GM23248 (cell line): ENCODE measurements around the gene APEH.

Experiments
- EZH2 ChIP-seq: fragments of 200-600 bp; sonication (generic); IDR thresholded peaks from 2 replicates; pipeline ENCODE4 v1.6.1; 2018; ENCODE audit warnings: antibody characterized with exemption, mild to moderate bottlenecking; ENCODE audit not compliant: insufficient read depth, poor library complexity, severe bottlenecking
- EZH2phosphoT487 ChIP-seq: fragments of 200-600 bp; sonication (generic); IDR thresholded peaks from 2 replicates; pipeline ENCODE4 v1.6.1; 2018; ENCODE audit warnings: antibody characterized with exemption, moderate library complexity, mild to moderate bottlenecking, low read depth; ENCODE audit not compliant: insufficient read depth

DNA sequence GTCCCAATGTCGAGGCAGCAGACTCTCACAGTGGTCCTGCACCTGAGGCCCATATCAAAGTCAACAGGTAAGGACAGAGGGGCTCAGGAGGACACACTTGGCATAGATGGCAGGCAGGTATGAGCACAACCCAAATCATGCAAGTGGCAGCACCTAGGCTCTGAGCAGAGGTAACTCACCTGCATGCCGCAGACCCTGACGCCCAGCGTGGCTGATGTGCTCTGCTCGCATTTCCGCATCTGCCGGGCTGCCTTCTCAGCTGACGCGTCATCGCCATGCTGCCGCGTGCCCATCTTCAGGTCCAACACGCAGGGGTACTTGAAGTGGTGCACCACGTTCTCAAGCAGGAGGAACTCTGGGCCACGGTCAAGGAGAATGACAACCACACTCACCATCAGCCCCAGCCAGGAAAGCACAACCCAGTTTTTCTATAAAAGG is 53.8 kb downstream of the APEH start:
- no peak for TF ChIP-seq EZH2
- TF ChIP-seq EZH2phosphoT487, result no peak
